SK-MEL-5 (cell line): ENCODE results near the gene TRMT10B. TPM values are rescaled to one million over a fixed set of nuclear protein-coding genes. Genes with fewer than 3 reads are reported as not detected.

Experiments
- DNase-seq: peaks from one replicate; pipeline ENCODE4 v3.0.0-alpha.2; 2016; ENCODE audit warnings: low read depth, low spot score
- in situ Hi-C: cut with HindIII; loops from 2 replicates; pipeline ENCODE4 v1.10.0; 2016; ENCODE audit warnings: low sequenced_read_pairs, high pct_unique_total_duplicates, low pct_unique_long_range_greater_than_20kb
- polyA plus RNA-seq, 2 experiments: library from polyadenylated mRNA; depleted of rRNA; stranded (reverse); fragments of >200 nt; gene quantifications; 2 replicates each; pipeline ENCODE4 v1.2.3, GENCODE V29; 2015
- total RNA-seq: library from RNA; depleted of rRNA; stranded (reverse); fragments of >200 nt; shearing (Covaris generic); gene quantifications from 2 replicates; pipeline ENCODE4 v1.2.3, GENCODE V29; 2014; rRNA removed

Gene TRMT10B
- total RNA-seq = 2.2 and 3.0 TPM in 2 replicates
- 4.5 and 5.2 TPM in 2 replicates for polyA plus RNA-seq (2015; cell fraction: cytosol; rRNA removed)
- 10.9 and 15.7 TPM in 2 replicates for polyA plus RNA-seq (2015; cell fraction: nucleus; rRNA removed)

- DNase-seq = peak; percentile 69
- in situ Hi-C loops = no loop called here
These were observed at the start of gene TRMT10B for GRCh38 chr9:37753489-37754190. Gene TRMT10B (plus strand): TSS chr9:37753805. CDS start chr9:37761932, 8,127 bp downstream.

GRCh38 chr9:37705787-37706186 lies 47.8 kb upstream of the TRMT10B start:
- in situ Hi-C loops = no loop called here
- no peak for DNase-seq

- DNase-seq = no peak
These were observed 47.3 kb upstream of the TRMT10B start for GRCh38 chr9:37706290-37706689.

GRCh38 chr9:37707748-37708147 lies 45.9 kb upstream of the TRMT10B start:
- in situ Hi-C loops = no loop called here

More at GRCh38 chr9:37706290-37706689, 47.3 kb upstream of the TRMT10B start:
- in situ Hi-C loops = no loop called here

GRCh38 chr9:37710046-37710445 lies 43.6 kb upstream of the TRMT10B start:
- in situ Hi-C loops = no loop called here
- DNase-seq = no peak

More at GRCh38 chr9:37707748-37708147, 45.9 kb upstream of the TRMT10B start:
- no peak for DNase-seq

- in situ Hi-C loops = no loop called here
- DNase-seq = no peak
These were observed 38.3 kb upstream of the TRMT10B start for GRCh38 chr9:37715260-37715659.

GRCh38 chr9:37715991-37716505 lies 37.6 kb upstream of the TRMT10B start:
- DNase-seq = no peak
- in situ Hi-C loops = no loop called here

- in situ Hi-C loops = no loop called here
- no peak for DNase-seq
These were observed 34.1 kb upstream of the TRMT10B start for GRCh38 chr9:37719526-37719925.

GRCh38 chr9:37727013-37727412 lies 26.6 kb upstream of the TRMT10B start:
- in situ Hi-C loops = no loop called here
- no peak for DNase-seq

GRCh38 chr9:37729499-37729898 lies 24.1 kb upstream of the TRMT10B start:
- in situ Hi-C loops = no loop called here
- no peak for DNase-seq

GRCh38 chr9:37730256-37730655 lies 23.3 kb upstream of the TRMT10B start:
- no peak for DNase-seq

GRCh38 chr9:37730839-37731238 lies 22.8 kb upstream of the TRMT10B start:
- no peak for DNase-seq
- in situ Hi-C loops = no loop called here

More at GRCh38 chr9:37730256-37730655, 23.3 kb upstream of the TRMT10B start:
- in situ Hi-C loops = no loop called here

GRCh38 chr9:37732086-37732741 lies 21.4 kb upstream of the TRMT10B start:
- no peak for DNase-seq
- in situ Hi-C loops = no loop called here

GRCh38 chr9:37732952-37733351 lies 20.7 kb upstream of the TRMT10B start:
- DNase-seq = no peak
- in situ Hi-C loops = no loop called here

- in situ Hi-C loops = no loop called here
- no peak for DNase-seq
These were observed 14.4 kb upstream of the TRMT10B start for GRCh38 chr9:37739222-37739621.

- no peak for DNase-seq
- in situ Hi-C loops = no loop called here
These were observed 13.5 kb upstream of the TRMT10B start for GRCh38 chr9:37740128-37740527.

GRCh38 chr9:37740631-37741328 lies 12.8 kb upstream of the TRMT10B start:
- in situ Hi-C loops = no loop called here
- no peak for DNase-seq

- in situ Hi-C loops = no loop called here
- no peak for DNase-seq
These were observed 7.6 kb upstream of the TRMT10B start for GRCh38 chr9:37745970-37746369.
